Ovary (tissue), 3 donors: Measurements from ENCODE around the gene APOL6.

Experiments
- EP300 ChIP-seq: sonication (generic); formaldehyde crosslinking; IDR thresholded peaks from one replicate; pipeline ENCODE4 v1.6.1; 2017; ENCODE audit warnings: antibody characterized with exemption
- POLR2A ChIP-seq: fragments of 450-650 bp; IDR thresholded peaks from one replicate; pipeline ENCODE4 v1.6.1; 2017; ENCODE audit warnings: antibody characterized with exemption, mild to moderate bottlenecking, moderate library complexity
- TF ChIP-seq, protein P1 (sequence below), 3 donors: fragments of 450-650 bp in 2 of 3; fragments of 200-600 bp in 1 of 3; IDR thresholded peaks; one replicate each; pipeline versions ENCODE4 v1.5.1 to v1.8.0; 2016 to 2022; ENCODE audit warnings: antibody characterized with exemption in 3 of 3, mild to moderate bottlenecking in 1 of 3
- donor health status: DM: no; HTN: no; CAD: no.

GRCh38 chr22:35712672-35713071, 64.4 kb downstream of the APOL6 start:
- TF ChIP-seq, protein P1, sequence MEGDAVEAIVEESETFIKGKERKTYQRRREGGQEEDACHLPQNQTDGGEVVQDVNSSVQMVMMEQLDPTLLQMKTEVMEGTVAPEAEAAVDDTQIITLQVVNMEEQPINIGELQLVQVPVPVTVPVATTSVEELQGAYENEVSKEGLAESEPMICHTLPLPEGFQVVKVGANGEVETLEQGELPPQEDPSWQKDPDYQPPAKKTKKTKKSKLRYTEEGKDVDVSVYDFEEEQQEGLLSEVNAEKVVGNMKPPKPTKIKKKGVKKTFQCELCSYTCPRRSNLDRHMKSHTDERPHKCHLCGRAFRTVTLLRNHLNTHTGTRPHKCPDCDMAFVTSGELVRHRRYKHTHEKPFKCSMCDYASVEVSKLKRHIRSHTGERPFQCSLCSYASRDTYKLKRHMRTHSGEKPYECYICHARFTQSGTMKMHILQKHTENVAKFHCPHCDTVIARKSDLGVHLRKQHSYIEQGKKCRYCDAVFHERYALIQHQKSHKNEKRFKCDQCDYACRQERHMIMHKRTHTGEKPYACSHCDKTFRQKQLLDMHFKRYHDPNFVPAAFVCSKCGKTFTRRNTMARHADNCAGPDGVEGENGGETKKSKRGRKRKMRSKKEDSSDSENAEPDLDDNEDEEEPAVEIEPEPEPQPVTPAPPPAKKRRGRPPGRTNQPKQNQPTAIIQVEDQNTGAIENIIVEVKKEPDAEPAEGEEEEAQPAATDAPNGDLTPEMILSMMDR (IDR thresholded peaks at IDR 0.05) = no peak
- TF ChIP-seq POLR2A = no peak
- TF ChIP-seq EP300 = no peak
